GM12878 (cell line): ENCODE results near the gene CTH.
"Not testable (repeated sequence)": the region's sequence is repeated elsewhere in the genome, so short reads cannot be mapped to it uniquely, and the experiment has no call there.

Source experiments
- CTCF ChIP-seq, 3 experiments: IDR thresholded peaks in 2 of 3; conservative IDR thresholded peaks in 1 of 3; 2 replicates each; pipeline ENCODE4 v1.5.1; 2011; ENCODE audit warnings: low read depth in 3 of 3, low read length in 3 of 3, mild to moderate bottlenecking in 3 of 3, control low read depth in 2 of 3, moderate library complexity in 2 of 3, inconsistent platforms in 1 of 3, mixed read lengths in 1 of 3; ENCODE audit not compliant: control insufficient read depth in 2 of 3, insufficient read depth in 1 of 3; ENCODE audit errors: extremely low read depth in 1 of 3
- MTA3 ChIP-seq: IDR thresholded peaks from 2 replicates; pipeline ENCODE4 v1.6.1; 2012; ENCODE audit warnings: low read length, inconsistent platforms, borderline replicate concordance
- POU2F2 ChIP-seq: IDR thresholded peaks from 3 replicates; pipeline ENCODE4 v1.6.1; 2011; ENCODE audit warnings: low read depth, mild to moderate bottlenecking, low read length, borderline replicate concordance

DNA sequence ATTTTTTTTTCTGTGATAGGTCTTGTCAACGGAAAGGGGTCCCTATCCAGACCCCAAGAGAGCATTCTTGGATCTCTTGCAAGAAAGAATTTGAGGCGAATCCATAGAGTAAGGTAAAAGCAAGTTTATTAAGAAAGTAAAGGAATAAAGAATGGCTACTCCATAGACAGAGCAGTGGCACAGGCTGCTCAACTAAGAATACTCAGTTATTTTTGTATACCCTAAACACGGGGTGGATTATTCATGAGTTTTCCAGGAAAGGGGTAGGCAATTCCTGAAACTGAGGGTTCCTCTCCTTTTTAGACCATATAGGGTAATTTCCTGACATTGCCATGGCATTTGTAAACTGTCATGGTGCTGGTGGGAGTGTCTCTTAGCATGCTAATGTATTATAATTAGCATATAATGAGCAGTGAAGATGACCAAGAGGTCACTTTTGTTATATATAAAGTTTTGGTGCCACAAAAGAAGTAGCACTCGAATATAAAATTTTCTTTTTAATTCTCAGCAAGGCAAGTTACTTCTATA lies 44.6 kb upstream of the CTH start:
- TF ChIP-seq CTCF (IDR thresholded peaks at IDR 0.05 in 2 of 3, conservative IDR thresholded peaks at IDR 0.05 in 1 of 3; ENCODE audit: control insufficient read depth in 2 of 3, extremely low read depth in 1 of 3, insufficient read depth in 1 of 3, low read depth in 3 of 3, low read length in 3 of 3); POU2F2; MTA3: not testable (repeated sequence)
